HepG2 (cell line): ENCODE measurements around the gene RERE. TPM values are rescaled to one million over a fixed set of nuclear protein-coding genes. Genes with fewer than 3 reads are reported as not detected.

ENCODE experiments used
- ATAC-seq: fragments of 200-7000 bp; cut with Tn5 transposase; 3 replicates; pipeline ENCODE4 v1.9.1; 2020; ENCODE audit warnings: mild to moderate bottlenecking, moderate library complexity
- BruUV-seq: library from RNA; stranded (reverse); fragments of 400-500 nt; replicated peaks from 2 replicates; lab custom pipeline; 2021; lab: Mats Ljungman, UMichigan
- CTCF ChIA-PET: fragments of 300-600 bp; formaldehyde crosslinking; extraction: SDS; loops from one replicate; lab custom pipeline; 2021; ENCODE audit warnings: low total read pairs, inconsistent platforms, low intra/inter-chr PET ratio; lab: Yijun Ruan, JAX
- POLR2A ChIA-PET: fragments of 350-600 bp; sonication (Branson Sonifier 250); formaldehyde crosslinking; loops from one replicate; lab custom pipeline; 2020; ENCODE audit warnings: antibody characterized with exemption, inconsistent platforms; lab: Yijun Ruan, JAX
- DNase-seq: peaks from one replicate; pipeline ENCODE4 v3.0.0-alpha.2; 2015; ENCODE audit warnings: low spot score
- FAIRE-seq: peaks from 3 replicates; lab custom pipeline; 2011; peaks lifted over from hg19 to GRCh38; lab: Jason Lieb, UNC
- H2AFZ ChIP-seq: one replicate; pipeline ENCODE4 v1.6.1; 2011; ENCODE audit warnings: low read length, inconsistent platforms
- H3K27ac ChIP-seq: fragments of 300-600 bp; 3 replicates; pipeline ENCODE4 v1.8.0; 2011; ENCODE audit warnings: mixed run types, mild to moderate bottlenecking, mixed read lengths, low read length, inconsistent platforms; ENCODE audit not compliant: insufficient read depth; ENCODE audit errors: extremely low read length
- H3K27me3 ChIP-seq, 2 experiments: fragments of 200-600 bp in 1 of 2; 2 replicates in 1 of 2; 3 replicates in 1 of 2; pipeline versions ENCODE4 v1.6.0 to v1.8.0; 2011; ENCODE audit warnings: low read length in 2 of 2, mild to moderate bottlenecking in 2 of 2, moderate library complexity in 2 of 2, inconsistent platforms in 1 of 2; ENCODE audit not compliant: insufficient read depth in 2 of 2, control insufficient read depth in 1 of 2
- H3K36me3 ChIP-seq, 2 experiments: fragments of 200-600 bp in 1 of 2; replicated peaks in 1 of 2; 2 replicates in 1 of 2; 3 replicates in 1 of 2; pipeline versions ENCODE4 v1.5.1 to v1.8.0; 2011; ENCODE audit warnings: low read length in 2 of 2, inconsistent platforms in 1 of 2; ENCODE audit not compliant: insufficient read depth in 2 of 2, control insufficient read depth in 1 of 2
- H3K4me1 ChIP-seq: 2 replicates; pipeline ENCODE4 v1.5.1; 2012; ENCODE audit warnings: low read length, inconsistent platforms; ENCODE audit not compliant: insufficient read depth
- H3K4me2 ChIP-seq: 2 replicates; pipeline ENCODE4 v1.6.0; 2011; ENCODE audit warnings: low read depth, low read length, inconsistent platforms
- H3K4me3 ChIP-seq, 3 experiments: fragments of 200-600 bp in 1 of 3; sonication (generic), shearing (Covaris generic) in 1 of 3; replicated peaks in 1 of 3; 2 replicates each; pipeline ENCODE4 v1.5.1; 2011 to 2016; ENCODE audit warnings: low read length in 3 of 3, inconsistent platforms in 2 of 3, low read depth in 2 of 3, mild to moderate bottlenecking in 2 of 3, control low read depth in 1 of 3, mixed read lengths in 1 of 3; ENCODE audit not compliant: insufficient read depth in 1 of 3
- H3K79me2 ChIP-seq: one replicate; pipeline ENCODE4 v1.6.1; 2011; ENCODE audit warnings: low read length, inconsistent platforms; ENCODE audit not compliant: insufficient read depth
- H3K9ac ChIP-seq: 2 replicates; pipeline ENCODE4 v1.6.0; 2011; ENCODE audit warnings: mild to moderate bottlenecking, low read depth, low read length, inconsistent platforms; ENCODE audit not compliant: insufficient read depth
- H3K9me3 ChIP-seq: 2 replicates; pipeline ENCODE4 v1.5.1; 2012; ENCODE audit warnings: mild to moderate bottlenecking, low read length
- H4K20me1 ChIP-seq: 2 replicates; pipeline ENCODE4 v1.6.0; 2011; ENCODE audit warnings: inconsistent platforms, mild to moderate bottlenecking, low read length, moderate library complexity; ENCODE audit not compliant: insufficient read depth
- CENPX ChIP-seq: sonication (generic); formaldehyde crosslinking; IDR thresholded peaks from 2 replicates; pipeline ENCODE4 v1.9.0; 2021; ENCODE audit warnings: mild to moderate bottlenecking, missing genetic modification reagents, moderate library complexity
- CTCF ChIP-seq: sonication (generic); formaldehyde crosslinking; IDR thresholded peaks from 2 replicates; pipeline ENCODE4 v1.5.0; 2020; ENCODE audit warnings: mild to moderate bottlenecking, missing genetic modification reagents, moderate library complexity
- ELF3 ChIP-seq: IDR thresholded peaks from 2 replicates; pipeline ENCODE4 v1.6.1; 2016; ENCODE audit warnings: missing genetic modification reagents, missing compliant biosample characterization
- KIAA2018 ChIP-seq: sonication (generic); formaldehyde crosslinking; IDR thresholded peaks from 2 replicates; pipeline ENCODE4 v1.5.0; 2020; ENCODE audit warnings: mild to moderate bottlenecking, missing genetic modification reagents, borderline replicate concordance
- NFRKB ChIP-seq: fragments of 450-650 bp; IDR thresholded peaks from 2 replicates; pipeline ENCODE4 v1.6.1; 2017
- NR2F6 ChIP-seq, 2 experiments: IDR thresholded peaks; 2 replicates each; pipeline ENCODE4 v1.6.1; 2016; ENCODE audit warnings: antibody characterized with exemption in 1 of 2, mild to moderate bottlenecking in 1 of 2
- POGZ ChIP-seq: sonication (generic); formaldehyde crosslinking; IDR thresholded peaks from 2 replicates; pipeline ENCODE4 v1.4.0; 2020; ENCODE audit warnings: mild to moderate bottlenecking, missing genetic modification reagents
- RAD21 ChIP-seq: fragments of 450-650 bp; formaldehyde crosslinking; IDR thresholded peaks from 2 replicates; pipeline ENCODE4 v1.5.0; 2020; ENCODE audit warnings: mild to moderate bottlenecking
- SMC3 ChIP-seq: IDR thresholded peaks from 2 replicates; pipeline ENCODE4 v1.6.1; 2011; ENCODE audit warnings: low read length, improper control_type of control experiment
- SRF ChIP-seq: IDR thresholded peaks from 2 replicates; pipeline ENCODE4 v1.6.1; 2011; ENCODE audit warnings: mild to moderate bottlenecking, low read depth, low read length, moderate library complexity
- SRY ChIP-seq: sonication (generic); formaldehyde crosslinking; IDR thresholded peaks from 2 replicates; pipeline ENCODE4 v1.8.0; 2022; ENCODE audit warnings: mild to moderate bottlenecking, missing genetic modification reagents
- STAG1 ChIP-seq: sonication (generic); formaldehyde crosslinking; IDR thresholded peaks from 2 replicates; pipeline ENCODE4 v1.4.0; 2020; ENCODE audit warnings: missing genetic modification reagents
- ZFP82 ChIP-seq: sonication (generic); formaldehyde crosslinking; IDR thresholded peaks from 2 replicates; pipeline ENCODE4 v1.5.1; 2020; ENCODE audit warnings: mild to moderate bottlenecking, missing genetic modification reagents, borderline replicate concordance
- ZNF343 ChIP-seq: sonication (generic); formaldehyde crosslinking; IDR thresholded peaks from 2 replicates; pipeline ENCODE4 v1.4.0; 2020; ENCODE audit warnings: mild to moderate bottlenecking, missing genetic modification reagents
- WGBS: methylation state at CpG from one replicate; pipeline ENCODE4 v1.1.6; 2017; ENCODE audit warnings: low lambda C conversion rate; 5-methylcytosine and 5-hydroxymethylcytosine counted together
- in situ Hi-C: cut with HindIII; loops from 2 replicates; pipeline ENCODE4 v1.10.0; 2017; ENCODE audit warnings: low pct_unique_long_range_greater_than_20kb; ENCODE audit not compliant: extremely low pct_ligation_motif_present
- intact Hi-C: fragments of 100-400 bp; cut with micrococcal nuclease; formaldehyde crosslinking; loops from one replicate; pipeline ENCODE4 v1.10.0; 2022; ENCODE audit not compliant: unreplicated experiment
- polyA plus RNA-seq, 8 experiments: library from polyadenylated mRNA; depleted of rRNA in 3 of 8; stranded (reverse) in 7 of 8; unstranded in 1 of 8; fragments of >200 nt; fragmentation: Illumina TruSeq in 4 of 8; extraction: Trizol in 4 of 8; gene quantifications; 2 replicates each; pipeline versions ENCODE4 v1.2.1 to v1.2.3, GENCODE V29; 2011 to 2016; ENCODE audit warnings: low read depth in 4 of 8, missing spikeins in 1 of 8, mixed read lengths in 1 of 8; ENCODE audit not compliant: insufficient read depth in 1 of 8
- total RNA-seq, 5 experiments: library from RNA; depleted of rRNA; stranded (reverse); fragments of >200 nt; fragmentation: Illumina TruSeq; extraction: Trizol; gene quantifications; 2 replicates each; pipeline ENCODE4 v1.2.3, GENCODE V29; 2016; ENCODE audit warnings: low read depth in 1 of 5

RERE gene
- total and polyA plus RNA-seq, 2 of the 13 experiments (the other 11 are each of a cell fraction or from before 2014, with no cell fraction given): 18.3 to 21.9 TPM

- Histone ChIP-seq H3K4me1 (peaks cover 99% of the 10 kb centered on the region), H3K27me3 (no peaks in the 10 kb centered on the region), H3K9ac (no peak overlapping the region), H3K9me3 (no peaks in the 10 kb centered on the region), H3K27ac (peak overlapping the region; percentile 63), H3K36me3 (no peaks in the 10 kb centered on the region), H3K79me2 (peaks cover 97% of the 10 kb centered on the region), H2AFZ (no peak overlapping the region), H3K4me3 (peak overlapping the region in 2 of 3 experiments; percentile 1 to 37; a peak in 1 of 6 replicates), H4K20me1 (peaks cover 77% of the 10 kb centered on the region), H3K4me2 (peak overlapping the region; percentile 41)
- DNase-seq (peak; percentile 61), FAIRE-seq (peak; percentile 48), ATAC-seq (peak; percentile 40; the same call in 1 of the 3 replicates)
- ChIA-PET CTCF (interaction anchor here (1.2 to 2.0 kb wide), 2 partner anchors 73 to 110 kb away, joined by 3 to 17 read pairs; no protein-coding TSS in a partner anchor), POLR2A (interaction anchor here (2.1 kb wide), 1 partner anchor 108 kb away, joined by 9 read pairs; no protein-coding TSS in a partner anchor)
- no TSS peak for BruUV-seq
- in situ Hi-C loops: no loop called here
- intact Hi-C loops: loop anchor here (1.0 to 5.0 kb wide), 2 partner anchors 49 to 110 kb away; no protein-coding TSS in a partner anchor
- 37% methylated on average over 8 of the region's 8 CpGs for WGBS
- TF ChIP-seq CENPX (CRISPR knock-in tag) (no peak), ZNF343 (no peak), CTCF (CRISPR knock-in tag) (peak; percentile 76), POGZ (CRISPR knock-in tag) (no peak), SRY (CRISPR knock-in tag) (no peak), ZFP82 (CRISPR knock-in tag) (no peak), NFRKB (no peak), SMC3 (peak; percentile 77), NR2F6 (IDR thresholded peaks at IDR 0.05) (no peak), NR2F6 (CRISPR knock-in tag; IDR thresholded peaks at IDR 0.05) (no peak), KIAA2018 (CRISPR knock-in tag) (no peak), RAD21 (CRISPR knock-in tag) (peak; percentile 53), ELF3 (CRISPR knock-in tag) (0 out of 2 replicates have a peak, but pooled peaks have one; percentile 11), STAG1 (peak; percentile 73), SRF (no peak)
Observed at GRCh38 chr1:8671306-8671917, 146.0 kb downstream of the RERE start.
